Motor neuron (in vitro differentiated cells): ENCODE measurements around the gene RNF224. TPM values are rescaled to one million over a fixed set of nuclear protein-coding genes. Genes with fewer than 3 reads are reported as not detected.
A peak's percentile ranks its signal among the peaks of the same experiment; 100 is the strongest.

Experiments used
- ATAC-seq, 8 experiments: fragments of 200-7000 bp; cut with Tn5 transposase; replicated peaks in 6 of 8; 2 replicates each; pipeline ENCODE4 v1.8.0; 2021; ENCODE audit warnings: mild to moderate bottlenecking in 8 of 8, moderate library complexity in 8 of 8
- H3K27ac ChIP-seq, 2 donors: fragments of 250-450 bp; sonication (Bioruptor Pico); 2 replicates each; pipeline ENCODE4 v1.9.0; 2021; ENCODE audit warnings: antibody characterized with exemption in 2 of 2, mild to moderate bottlenecking in 2 of 2, moderate library complexity in 1 of 2
- H3K4me1 ChIP-seq, 2 donors: fragments of 250-450 bp; sonication (Bioruptor Pico); replicated peaks in 1 of 2; 2 replicates each; pipeline ENCODE4 v1.6.1; 2021; ENCODE audit warnings: antibody characterized with exemption in 2 of 2, mild to moderate bottlenecking in 2 of 2, moderate library complexity in 1 of 2
- H3K4me3 ChIP-seq, 5 donors: fragments of 250-450 bp; sonication (Bioruptor Pico); 2 replicates each; pipeline ENCODE4 v1.9.0; 2021; ENCODE audit warnings: antibody characterized with exemption in 5 of 5, mild to moderate bottlenecking in 5 of 5, moderate library complexity in 4 of 5
- WGBS, 10 experiments: fragments of 450-650 bp; shearing (Covaris generic); methylation state at CpG; one replicate each; pipeline ENCODE4 v1.0.0; 2022; 5-methylcytosine and 5-hydroxymethylcytosine counted together
- in situ Hi-C, 9 experiments: fragments of 400-800 bp; cut with MboI; loops; one replicate each; pipeline ENCODE4 v1.15.0; 2021; ENCODE audit warnings: low sequenced_read_pairs in 9 of 9, low pct_unique_long_range_greater_than_20kb in 2 of 9; ENCODE audit not compliant: unreplicated experiment in 9 of 9
- total RNA-seq, 8 experiments: library from RNA; unstranded; fragments of 300-600 nt; gene quantifications; 2 replicates each; pipeline versions ENCODE4 v1.2.3 to v1.2.4, GENCODE V29; 2022

The RNF224 gene
- total RNA-seq, 8 experiments from 2014 or later: 0.23 to 1.1 (median 0.46) TPM

DNA sequence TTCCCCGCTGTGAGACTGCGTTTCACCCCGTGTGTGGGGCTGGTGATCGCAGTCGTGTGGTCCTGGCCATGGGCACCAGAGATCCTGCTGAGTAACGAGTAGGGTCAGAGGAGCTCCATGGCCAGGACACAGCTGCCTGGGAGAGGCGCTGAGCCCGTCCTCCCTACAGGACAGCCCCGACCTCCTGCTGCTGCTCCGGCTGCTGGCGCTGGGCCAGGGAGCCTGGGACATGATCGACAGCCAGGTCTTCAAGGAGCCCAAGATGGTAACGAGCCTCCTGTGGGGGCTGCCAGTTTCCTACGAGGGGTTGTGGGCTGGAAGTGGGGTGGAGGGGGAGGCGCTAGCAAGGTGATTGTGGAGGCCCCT is 38.8 kb downstream of the RNF224 start:
- no CpG with 5 or more reads among the region's 15 CpGs for WGBS, 10 experiments
- Histone ChIP-seq H3K4me1 (peaks cover 0 to 2% of the 10 kb centered on the region in 2 donors), H3K27ac (no peak overlapping the region), H3K4me3 (no peak overlapping the region)
- ATAC-seq: peak in 2 of 8 experiments; percentile 2 to 3
- in situ Hi-C loops: no loop called here

DNA sequence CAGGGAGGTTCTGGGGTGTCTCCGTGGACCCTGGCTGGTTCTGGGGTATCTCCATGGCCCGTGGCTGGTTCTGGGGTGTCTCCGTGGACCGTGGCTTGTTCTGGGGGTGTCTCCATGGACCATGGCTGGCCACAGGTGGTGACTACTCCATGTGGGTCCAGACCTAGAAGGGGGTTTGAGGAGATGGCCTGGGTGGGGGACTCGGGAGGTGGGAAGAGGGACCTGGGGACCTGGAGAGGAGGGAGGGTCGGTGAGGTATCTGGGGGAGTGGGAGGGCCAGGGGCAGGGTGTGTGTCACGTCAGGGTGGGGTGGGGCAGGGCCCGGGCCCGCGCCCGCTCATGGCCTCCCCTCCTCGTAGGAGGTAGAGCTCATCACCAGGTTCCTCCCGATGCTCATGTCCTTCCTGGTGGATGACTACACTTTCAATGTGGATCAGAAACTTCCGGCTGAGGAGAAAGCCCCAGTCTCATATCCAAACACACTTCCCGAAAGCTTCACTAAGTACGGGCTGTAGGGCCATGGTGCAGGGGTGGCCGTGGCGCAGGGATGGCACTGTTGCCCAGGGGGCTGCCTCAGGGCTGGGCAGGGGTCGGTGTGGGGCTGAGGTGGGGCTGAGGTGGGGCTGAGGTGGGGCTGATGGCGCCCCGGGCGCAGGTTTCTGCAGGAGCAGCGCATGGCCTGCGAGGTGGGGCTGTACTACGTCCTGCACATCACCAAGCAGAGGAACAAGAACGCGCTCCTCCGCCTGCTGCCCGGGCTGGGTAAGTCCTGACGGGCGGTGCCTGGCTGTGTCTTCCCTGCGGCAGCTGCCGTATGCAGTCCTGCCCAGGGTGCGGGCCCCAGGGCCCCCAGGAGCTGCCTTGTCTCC is 39.5 kb downstream of the RNF224 start:
- Histone ChIP-seq H3K27ac (no peak overlapping the region), H3K4me1 (peaks cover 0 to 2% of the 10 kb centered on the region in 2 donors), H3K4me3 (no peak overlapping the region)
- peak in 5 of 8 experiments; percentile 7 to 49 (median 16) for ATAC-seq
- 80 to 100% methylated on average over 1 of the region's 34 CpGs; no CpG with 5 or more reads in 8 of the 10 experiments for WGBS, 10 experiments
- in situ Hi-C loops: no loop called here

DNA sequence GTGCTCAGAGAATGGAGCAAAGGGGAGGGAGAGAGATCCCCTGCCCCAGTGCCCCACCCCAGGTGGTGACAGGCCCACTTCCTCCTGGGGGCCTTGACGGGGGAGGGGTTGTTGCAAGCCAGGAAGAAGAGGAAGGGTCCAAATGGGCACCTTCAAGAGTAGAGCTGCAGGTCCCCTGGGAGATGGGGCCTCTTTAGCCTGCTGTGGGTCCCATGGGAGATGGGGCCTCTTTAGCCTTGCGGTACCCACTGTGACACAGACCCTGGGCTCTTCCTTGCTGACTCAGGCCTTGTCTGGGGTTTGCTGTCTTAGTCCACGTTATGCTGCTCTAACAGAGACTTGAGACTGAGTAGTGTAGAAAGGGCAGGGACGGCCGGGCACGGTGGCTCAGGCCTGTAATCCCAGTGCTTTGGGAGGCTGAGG is 40.6 kb downstream of the RNF224 start:
- in situ Hi-C loops: no loop called here
- ATAC-seq: no peak
- Histone ChIP-seq H3K4me1 (no peaks in the 10 kb centered on the region), H3K4me3 (no peak overlapping the region), H3K27ac (no peak overlapping the region)
- WGBS, 10 experiments: 0 to 100% (median 96%) methylated on average over 1 to 4 of the region's 6 CpGs; no CpG with 5 or more reads in 6 of the 10 experiments

DNA sequence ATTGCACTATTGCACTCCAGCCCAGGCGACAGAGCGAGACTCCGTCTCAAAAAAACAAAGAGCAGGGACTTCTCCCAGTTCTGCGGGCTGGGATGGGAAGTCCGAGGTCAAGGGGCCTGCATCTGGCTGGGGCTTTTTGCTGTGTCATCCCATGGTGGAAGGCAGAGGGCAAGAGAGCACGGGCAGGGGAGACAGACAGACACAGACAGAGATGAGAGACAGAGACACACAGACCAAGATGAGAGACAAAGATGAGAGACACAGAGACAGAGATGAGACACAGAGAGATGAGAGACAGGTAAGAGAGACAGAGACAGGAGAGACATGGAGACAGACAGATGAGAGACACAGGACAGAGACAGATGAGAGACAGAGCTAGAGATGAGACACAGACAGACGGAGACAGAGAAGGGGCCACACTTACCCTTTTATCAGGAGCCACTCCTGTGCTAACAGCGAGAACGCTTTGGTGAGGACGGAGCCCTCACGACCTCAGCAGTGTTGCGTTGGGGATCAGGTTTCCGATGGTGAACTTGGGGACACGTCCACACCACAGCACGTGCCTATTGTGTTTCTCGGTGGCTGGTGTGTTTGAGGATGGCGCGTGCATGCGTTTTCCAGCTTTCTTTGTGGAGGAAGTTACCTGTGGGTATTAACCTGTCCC is 41.4 kb downstream of the RNF224 start:
- no peaks in the 10 kb centered on the region for H3K4me1 ChIP-seq
- ATAC-seq: no peak
- no peak overlapping the region for H3K27ac ChIP-seq
- WGBS, 10 experiments: 80 to 100% (median 93%) methylated on average over 1 to 13 of the region's 19 CpGs; no CpG with 5 or more reads in 2 of the 10 experiments
- no peak overlapping the region for H3K4me3 ChIP-seq
- in situ Hi-C loops: no loop called here

DNA sequence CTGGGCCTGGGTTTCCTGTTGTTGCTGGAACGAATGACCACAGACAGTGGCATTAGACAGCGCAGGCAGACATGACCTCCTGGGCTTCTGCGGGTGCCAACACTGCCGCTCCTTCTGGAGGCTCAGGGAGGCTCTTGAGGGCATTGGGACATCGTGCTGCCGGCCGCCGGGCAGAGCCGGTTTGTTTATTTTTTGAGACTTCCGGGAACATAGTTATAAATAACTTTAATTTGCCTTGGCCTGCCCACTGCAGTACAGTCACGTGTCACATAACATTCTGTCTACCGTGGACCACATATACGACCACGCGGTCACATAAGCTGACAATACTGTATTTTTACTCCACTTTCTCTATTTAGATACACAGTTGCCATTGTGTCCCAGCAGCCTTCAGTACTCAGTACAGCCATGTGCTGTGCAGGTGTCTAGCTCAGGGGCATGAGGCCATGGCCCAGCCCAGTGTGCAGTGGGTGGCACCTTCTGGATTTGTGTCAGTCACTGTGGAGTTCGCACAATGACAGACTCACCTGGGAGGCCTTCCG is 42.0 kb downstream of the RNF224 start:
- ATAC-seq: peak in 2 of 8 experiments; percentile 57 to 77
- no peaks in the 10 kb centered on the region for H3K4me1 ChIP-seq
- WGBS, 10 experiments: 33 to 100% (median 90%) methylated on average over 2 to 13 of the region's 17 CpGs
- H3K4me3 ChIP-seq: no peak overlapping the region
- in situ Hi-C loops: no loop called here
- H3K27ac ChIP-seq: no peak overlapping the region

DNA sequence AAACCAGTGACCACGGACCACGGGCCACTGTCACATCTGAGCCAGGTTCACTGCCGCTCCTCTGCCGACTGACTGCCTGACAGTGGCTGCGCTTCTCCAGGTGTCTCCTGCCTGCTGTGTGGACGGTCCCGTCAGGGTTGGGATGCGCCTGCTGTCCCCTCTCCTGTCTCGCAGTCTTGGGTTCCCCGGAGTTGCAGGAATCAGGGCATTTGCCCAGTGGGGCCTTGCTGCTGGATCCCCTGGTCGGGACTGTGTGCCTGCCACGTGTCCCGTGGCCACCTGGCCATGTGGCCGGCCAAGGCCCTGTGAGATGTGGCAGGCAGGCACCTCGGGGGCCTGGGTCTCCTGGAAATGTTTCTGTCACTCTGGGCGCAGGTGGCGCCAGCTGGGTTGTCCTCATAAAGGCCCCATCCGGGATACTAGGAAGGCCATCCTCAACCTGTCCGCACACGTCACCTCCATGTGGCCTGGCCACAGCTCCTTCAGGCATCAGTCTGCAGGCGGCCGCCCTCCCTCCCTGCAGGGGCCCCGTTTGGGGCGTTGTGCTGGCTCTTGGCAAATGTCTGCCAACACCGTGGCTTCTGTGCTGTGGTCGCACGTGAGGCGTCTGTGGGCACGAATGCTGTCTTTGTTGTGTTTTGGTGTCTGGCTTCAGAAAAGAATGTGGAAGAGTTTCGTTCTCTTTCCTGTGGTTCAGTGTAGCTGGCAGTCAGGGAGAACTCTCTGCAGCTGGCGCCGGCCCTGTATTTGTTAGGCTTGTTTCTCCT is 43.8 kb downstream of the RNF224 start:
- Histone ChIP-seq H3K4me3 (no peak overlapping the region), H3K27ac (no peak overlapping the region), H3K4me1 (peaks cover 0 to 2% of the 10 kb centered on the region in 2 donors)
- in situ Hi-C loops: no loop called here
- no peak for ATAC-seq
- 78 to 100% (median 98%) methylated on average over 1 to 9 of the region's 32 CpGs; no CpG with 5 or more reads in 3 of the 10 experiments for WGBS, 10 experiments

DNA sequence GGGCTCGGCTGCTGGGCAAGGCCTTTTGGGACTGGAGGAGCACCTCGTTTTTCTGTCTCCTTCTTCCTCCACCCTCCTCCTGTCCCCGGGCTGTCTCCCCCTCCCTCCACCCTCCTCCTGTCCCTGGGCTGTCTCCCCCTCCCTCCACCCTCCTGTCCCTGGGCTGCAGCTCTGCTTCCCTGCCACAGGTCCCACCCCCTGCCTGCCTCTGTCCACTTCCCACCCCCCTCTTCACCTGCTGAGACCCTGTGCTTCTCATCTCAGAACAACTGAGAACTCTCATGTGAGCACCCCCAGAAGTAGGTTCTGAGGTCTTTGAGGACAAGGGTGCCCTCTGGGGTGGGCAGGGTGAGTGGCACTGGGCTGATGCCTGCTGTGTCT is 44.4 kb downstream of the RNF224 start:
- H3K27ac ChIP-seq: no peak overlapping the region
- no peak for ATAC-seq
- no CpG with 5 or more reads among the region's 3 CpGs for WGBS, 10 experiments

DNA sequence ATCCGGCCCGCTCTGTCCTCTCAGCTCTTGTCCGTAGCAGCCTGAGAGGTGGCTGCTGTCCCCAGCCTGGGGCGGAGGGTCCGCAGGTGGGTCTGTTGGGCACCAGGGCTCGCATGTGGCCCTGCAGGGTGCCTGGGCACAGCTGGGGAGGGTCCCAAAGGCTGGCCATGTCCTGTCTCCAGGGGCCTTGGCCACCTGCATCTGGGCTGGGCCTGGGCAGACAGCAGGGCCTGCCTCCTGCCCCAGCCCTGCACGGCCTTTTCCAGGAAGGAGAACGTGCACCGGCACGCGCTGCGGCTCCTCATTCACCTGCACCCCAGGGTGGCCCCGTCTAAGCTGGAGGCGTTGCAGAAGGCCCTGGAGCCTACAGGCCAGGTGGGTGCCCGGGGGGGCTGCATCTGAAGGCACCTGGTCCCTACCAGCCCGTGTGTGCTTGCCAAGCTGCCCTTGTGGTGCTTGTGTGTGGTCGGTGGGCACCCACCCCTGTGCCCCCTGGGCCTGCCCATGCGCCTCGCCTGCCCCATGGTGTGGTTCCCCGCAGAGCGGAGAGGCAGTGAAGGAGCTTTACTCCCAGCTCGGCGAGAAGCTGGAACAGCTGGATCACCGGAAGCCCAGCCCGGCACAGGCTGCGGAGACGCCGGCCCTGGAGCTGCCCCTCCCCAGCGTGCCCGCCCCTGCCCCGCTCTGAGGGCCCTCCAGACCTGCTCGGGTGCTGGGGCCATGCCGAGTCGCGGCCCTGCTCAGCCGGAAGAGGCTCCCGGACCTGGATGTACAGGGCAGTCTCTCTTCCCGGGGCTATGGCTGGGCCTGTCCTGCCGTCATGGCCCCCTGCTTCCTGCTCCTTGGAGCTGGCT is 45.2 kb downstream of the RNF224 start:
- H3K4me3 ChIP-seq: no peak overlapping the region
- no peak overlapping the region for H3K27ac ChIP-seq
- in situ Hi-C loops: no loop called here
- 100% methylated on average over 1 of the region's 39 CpGs; no CpG with 5 or more reads in 8 of the 10 experiments for WGBS, 10 experiments
- H3K4me1 ChIP-seq: peaks cover 12 to 15% of the 10 kb centered on the region in 2 donors
- ATAC-seq: no peak

More for the DNA sequence above, 44.4 kb downstream of the RNF224 start:
- in situ Hi-C loops: no loop called here
- H3K4me3 ChIP-seq: no peak overlapping the region
- peaks cover 5 to 7% of the 10 kb centered on the region in 2 donors for H3K4me1 ChIP-seq

DNA sequence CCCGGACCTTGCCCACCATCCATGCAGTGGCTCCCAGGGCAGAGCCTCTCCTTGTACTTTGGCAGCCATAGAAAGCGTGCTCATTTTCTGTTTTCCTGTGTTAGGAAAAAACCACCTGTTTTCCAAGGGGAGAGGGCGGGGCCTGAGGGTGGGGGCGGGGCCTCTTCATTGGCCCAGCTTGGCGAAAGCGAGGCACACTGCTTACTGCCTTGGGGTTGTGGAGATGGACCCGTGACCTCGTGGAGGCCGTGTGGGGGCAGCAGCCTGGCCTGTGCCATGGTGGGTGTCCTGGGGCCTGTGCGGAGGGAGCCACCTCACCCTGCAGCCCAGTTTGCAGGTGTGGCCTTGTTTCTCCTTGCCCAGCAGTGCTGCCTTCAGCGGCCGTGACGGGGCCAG is 45.8 kb downstream of the RNF224 start:
- 94 to 100% methylated on average over 1 to 3 of the region's 13 CpGs; no CpG with 5 or more reads in 8 of the 10 experiments for WGBS, 10 experiments
- in situ Hi-C loops: no loop called here

DNA sequence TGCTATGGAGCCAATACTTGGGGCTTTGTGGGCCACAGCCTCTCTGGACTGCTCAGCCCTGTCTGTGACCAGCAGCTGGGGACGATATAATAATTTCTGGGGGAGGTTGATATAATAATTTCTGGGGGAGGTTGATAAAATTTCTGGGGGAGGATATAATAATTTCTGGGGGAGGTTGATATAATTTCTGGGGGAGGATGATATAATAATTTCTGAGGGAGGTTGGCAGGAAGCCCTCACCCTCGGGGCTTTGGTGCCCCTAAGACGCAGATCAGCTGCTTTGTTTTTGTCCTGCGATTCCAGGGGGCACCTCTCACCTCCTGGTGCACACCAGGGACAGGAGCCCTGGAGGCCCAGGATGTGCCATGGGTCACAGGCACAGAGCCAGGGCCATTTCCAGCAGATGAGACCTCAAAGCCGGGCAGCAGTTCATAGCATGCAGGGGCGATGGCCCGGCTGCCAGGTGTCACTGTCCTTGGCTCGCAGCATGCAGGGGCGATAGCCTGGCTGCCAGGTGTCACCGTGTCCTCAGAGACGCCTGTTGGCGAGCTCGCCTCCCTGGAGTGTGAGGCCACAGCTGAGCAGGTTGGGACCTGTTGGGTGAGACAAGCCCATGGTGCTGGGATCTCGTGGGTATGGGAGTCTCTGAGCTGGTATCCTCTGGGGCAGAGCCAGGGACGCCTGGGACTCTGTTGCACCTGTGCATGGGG is 46.5 kb downstream of the RNF224 start:
- 80 to 100% (median 90%) methylated on average over 1 to 6 of the region's 15 CpGs; no CpG with 5 or more reads in 6 of the 10 experiments for WGBS, 10 experiments

More for the DNA sequence above, 45.8 kb downstream of the RNF224 start:
- Histone ChIP-seq H3K27ac (no peak overlapping the region), H3K4me1 (peaks cover 12 to 17% of the 10 kb centered on the region in 2 donors), H3K4me3 (no peak overlapping the region)
- ATAC-seq: no peak

DNA sequence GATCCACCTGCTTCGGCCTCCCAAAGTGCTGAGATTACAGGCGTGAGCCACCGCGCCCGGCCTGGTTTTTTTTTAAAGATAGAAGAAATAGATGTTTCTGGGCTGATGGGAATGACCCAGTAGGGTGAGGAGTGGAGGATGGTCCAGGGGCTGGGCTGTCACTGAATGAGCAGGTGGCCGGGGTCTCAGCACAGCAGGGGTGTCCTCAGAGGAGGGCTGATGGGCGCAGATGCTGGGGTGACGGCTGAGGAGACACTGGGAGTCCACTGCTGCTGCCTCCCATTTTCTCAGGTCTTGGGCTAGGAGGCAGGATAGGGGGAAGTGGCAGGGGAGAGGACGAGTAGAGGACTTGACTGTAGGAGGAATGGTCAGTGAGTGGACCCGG is 47.9 kb downstream of the RNF224 start:
- H3K27ac ChIP-seq: no peak overlapping the region
- ATAC-seq: no peak
- H3K4me3 ChIP-seq: no peak overlapping the region
- in situ Hi-C loops: loop anchor here in 2 of 9 experiments (25.0 kb wide), 2 partner anchors 137 to 162 kb away; partner anchors contain the start of genes ENTPD8 (in 1 of the 2), EXD3 (in 1 of the 2) and NOXA1 (in 1 of the 2)
- WGBS, 10 experiments: 70 to 100% (median 95%) methylated on average over 1 to 6 of the region's 10 CpGs; no CpG with 5 or more reads in 5 of the 10 experiments
- peaks cover 12 to 17% of the 10 kb centered on the region in 2 donors for H3K4me1 ChIP-seq

More for the DNA sequence above, 46.5 kb downstream of the RNF224 start:
- in situ Hi-C loops: no loop called here
- H3K4me3 ChIP-seq: no peak overlapping the region
- no peak overlapping the region for H3K27ac ChIP-seq
- peaks cover 12 to 17% of the 10 kb centered on the region in 2 donors for H3K4me1 ChIP-seq
- no peak for ATAC-seq
